K562 (cell line): ENCODE measurements around the gene OOSP1. TPM values are rescaled to one million over a fixed set of nuclear protein-coding genes. Genes with fewer than 3 reads are reported as not detected.
"Not testable (repeated sequence)": the region's sequence is repeated elsewhere in the genome, so short reads cannot be mapped to it uniquely, and the experiment has no call there.

Experiments used
- ATAC-seq: fragments of 200-7000 bp; cut with Tn5 transposase; 3 replicates; pipeline ENCODE4 v1.9.1; 2020; ENCODE audit warnings: moderate library complexity
- BruUV-seq: library from RNA; stranded (reverse); fragments of 400-500 nt; replicated peaks from 2 replicates; lab custom pipeline; 2021; lab: Mats Ljungman, UMichigan
- CTCF ChIA-PET: fragments of 300-600 bp; formaldehyde crosslinking; extraction: SDS; loops from one replicate; lab custom pipeline; 2021; ENCODE audit warnings: low intra/inter-chr PET ratio; lab: Yijun Ruan, JAX
- POLR2A ChIA-PET: fragments of 300-600, 350-650 bp; sonication (Branson Sonifier 250); formaldehyde crosslinking; extraction: SDS; loops from one replicate; lab custom pipeline; 2021; ENCODE audit warnings: antibody characterized with exemption, inconsistent platforms; lab: Yijun Ruan, JAX
- DNase-seq, 4 experiments: peaks; one replicate each; pipeline versions ENCODE4 v3.0.0 to v3.0.0-alpha.2; 2011 to 2018; ENCODE audit warnings: low spot score in 3 of 4, mixed read lengths in 3 of 4; ENCODE audit errors: extremely low read depth in 1 of 4
- FAIRE-seq: peaks from 2 replicates; lab custom pipeline; 2011; peaks lifted over from hg19 to GRCh38; lab: Jason Lieb, UNC
- H2AFZ ChIP-seq: 2 replicates; pipeline ENCODE4 v1.6.0; 2011; ENCODE audit warnings: low read depth, low read length, control low read depth, inconsistent platforms
- H3K27ac ChIP-seq: fragments of 200-600 bp; 3 replicates; pipeline ENCODE4 v1.8.0; 2011; ENCODE audit warnings: low read depth, mild to moderate bottlenecking, control low read depth, inconsistent platforms, low read length, moderate library complexity, mixed read lengths; ENCODE audit errors: extremely low read depth
- H3K27me3 ChIP-seq, 2 experiments: fragments of 300-600 bp in 1 of 2; 2 replicates in 1 of 2; 3 replicates in 1 of 2; pipeline versions ENCODE4 v1.6.0 to v1.8.0; 2011; ENCODE audit warnings: inconsistent platforms in 2 of 2, low read length in 2 of 2, mild to moderate bottlenecking in 1 of 2, mixed read lengths in 1 of 2, moderate library complexity in 1 of 2; ENCODE audit not compliant: control insufficient read depth in 2 of 2, insufficient read depth in 2 of 2
- H3K36me3 ChIP-seq: fragments of 300-600 bp; 3 replicates; pipeline ENCODE4 v1.8.0; 2011; ENCODE audit warnings: mild to moderate bottlenecking, low read length, inconsistent platforms; ENCODE audit not compliant: control insufficient read depth, insufficient read depth
- H3K4me1 ChIP-seq, 2 experiments: fragments of 200-600 bp in 1 of 2; replicated peaks in 1 of 2; 2 replicates in 1 of 2; 3 replicates in 1 of 2; pipeline versions ENCODE4 v1.5.1 to v1.8.0; 2011; ENCODE audit warnings: inconsistent platforms in 2 of 2, low read length in 2 of 2, mild to moderate bottlenecking in 1 of 2, mixed read lengths in 1 of 2, moderate library complexity in 1 of 2; ENCODE audit not compliant: control insufficient read depth in 2 of 2, insufficient read depth in 2 of 2
- H3K4me2 ChIP-seq: 2 replicates; pipeline ENCODE4 v1.6.1; 2011; ENCODE audit warnings: low read length, control low read depth, inconsistent platforms, mixed read lengths; ENCODE audit not compliant: insufficient read depth
- H3K4me3 ChIP-seq: fragments of 200-600 bp; sonication (generic), shearing (Covaris generic); 2 replicates; pipeline ENCODE4 v1.5.1; 2016; ENCODE audit warnings: control low read depth, inconsistent platforms
- H3K79me2 ChIP-seq: fragments of 200-600 bp; 3 replicates; pipeline ENCODE4 v1.8.0; 2011; ENCODE audit warnings: low read length, inconsistent platforms; ENCODE audit not compliant: control insufficient read depth, insufficient read depth
- H3K9ac ChIP-seq, 2 experiments: 2 replicates each; pipeline versions ENCODE4 v1.6.0 to v1.6.1; 2011; ENCODE audit warnings: low read depth in 2 of 2, low read length in 2 of 2, control low read depth in 1 of 2, inconsistent platforms in 1 of 2, mild to moderate bottlenecking in 1 of 2, mixed read lengths in 1 of 2; ENCODE audit not compliant: insufficient read depth in 1 of 2
- H3K9me1 ChIP-seq: one replicate; pipeline ENCODE4 v1.6.0; 2011; ENCODE audit warnings: inconsistent platforms, mild to moderate bottlenecking, low read length, moderate library complexity; ENCODE audit not compliant: control insufficient read depth, insufficient read depth
- H3K9me3 ChIP-seq: replicated peaks from 2 replicates; pipeline ENCODE4 v1.5.1; 2011; ENCODE audit warnings: low read depth, low read length, inconsistent platforms; ENCODE audit not compliant: control insufficient read depth, insufficient read depth
- H4K20me1 ChIP-seq: replicated peaks from 2 replicates; pipeline ENCODE4 v1.6.1; 2011; ENCODE audit warnings: low read length, inconsistent platforms, mixed read lengths; ENCODE audit not compliant: control insufficient read depth, insufficient read depth
- MEIS2 ChIP-seq: fragments of 450-650 bp; IDR thresholded peaks from 2 replicates; pipeline ENCODE4 v1.6.1; 2014; ENCODE audit warnings: mild to moderate bottlenecking; ENCODE audit not compliant: partially characterized antibody
- PBX2 ChIP-seq, 2 experiments: IDR thresholded peaks in 1 of 2; conservative IDR thresholded peaks in 1 of 2; 2 replicates each; pipeline ENCODE4 v1.6.1; 2016; ENCODE audit warnings: low read depth in 2 of 2, mild to moderate bottlenecking in 1 of 2, missing compliant biosample characterization in 1 of 2, missing genetic modification characterization in 1 of 2, moderate library complexity in 1 of 2
- SPI1 ChIP-seq: IDR thresholded peaks from 2 replicates; pipeline ENCODE4 v1.6.1; 2011; ENCODE audit warnings: low read depth, low read length, control low read depth, borderline replicate concordance
- WGBS: fragments of 100-300 bp; shearing (Covaris generic); methylation state at CpG from one replicate; pipeline ENCODE4 v1.1.6; 2016; ENCODE audit warnings: low coverage, mixed read lengths; ENCODE audit not compliant: insufficient coverage; ENCODE audit errors: missing lambda C conversion rate; 5-methylcytosine and 5-hydroxymethylcytosine counted together
- in situ Hi-C: fragments of 300-500 bp; cut with MboI; formaldehyde crosslinking; loops from 4 replicates; pipeline ENCODE4 v1.15.0; 2018; ENCODE audit warnings: inconsistent platforms, mixed read lengths
- intact Hi-C: fragments of 100-400 bp; cut with micrococcal nuclease; formaldehyde crosslinking; loops from 2 replicates; pipeline ENCODE4 v1.14.2; 2022
- polyA plus RNA-seq, 8 experiments: library from polyadenylated mRNA; depleted of rRNA in 4 of 8; stranded (reverse) in 5 of 8; unstranded in 3 of 8; fragments of >200 nt; fragmentation: Nextera tagmentation in 2 of 8; fragmentation: Illumina TruSeq in 1 of 8; extraction: Ambion mirVana in 2 of 8; extraction: Trizol in 1 of 8; gene quantifications; 2 replicates each; pipeline versions ENCODE4 v1.2.1 to v1.2.3, GENCODE V29; 2011 to 2014; ENCODE audit warnings: inconsistent platforms in 1 of 8, missing spikeins in 1 of 8
- total RNA-seq, 7 experiments: library from RNA; depleted of rRNA in 6 of 7; stranded (reverse); fragments of >200 nt in 6 of 7; fragmentation: Illumina TruSeq in 2 of 7; extraction: Trizol in 2 of 7; gene quantifications; 2 replicates each; pipeline versions ENCODE4 v1.2.1 to v1.2.3, GENCODE V29; 2011 to 2021; ENCODE audit warnings: low replicate concordance in 1 of 7

Gene OOSP1
- total and polyA plus RNA-seq, 9 of the 15 experiments (the other 6 are each of a cell fraction or from before 2014, with no cell fraction given): 0.14 to 3.0 (median 0.61) TPM

DNA sequence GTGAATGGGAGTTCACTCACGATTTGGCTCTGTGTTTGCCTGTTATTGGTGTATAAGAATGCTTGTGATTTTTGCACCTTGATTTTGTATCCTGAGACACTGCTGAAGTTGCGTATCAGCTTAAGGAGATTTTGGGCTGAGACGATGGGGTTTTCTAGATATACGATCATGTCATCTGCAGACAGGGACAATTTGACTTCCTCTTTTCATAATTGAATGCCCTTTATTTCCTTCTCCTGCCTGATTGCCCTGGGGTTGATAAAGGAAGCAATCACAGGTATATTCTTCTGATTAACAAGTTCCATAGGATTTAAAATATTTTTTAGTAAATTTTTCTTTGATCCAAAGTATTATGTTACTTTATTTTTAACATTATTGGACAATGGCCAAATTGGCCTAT is 43.8 kb downstream of the OOSP1 start:
- in situ Hi-C loops; H3K4me2 ChIP-seq; H3K79me2 ChIP-seq; H4K20me1 ChIP-seq; H3K9me3 ChIP-seq; FAIRE-seq; ATAC-seq; H3K9ac ChIP-seq; POLR2A ChIA-PET; H2AFZ ChIP-seq; BruUV-seq; CTCF ChIA-PET; DNase-seq; H3K9me1 ChIP-seq; H3K4me3 ChIP-seq; H3K27ac ChIP-seq; intact Hi-C loops; H3K36me3 ChIP-seq; H3K27me3 ChIP-seq; TF ChIP-seq PBX2 (CRISPR knock-in tag; IDR thresholded peaks at IDR 0.05; ENCODE audit: low read depth): not testable (repeated sequence)
- WGBS: 10% methylated on average over 4 of the region's 4 CpGs
- TF ChIP-seq MEIS2: peak; percentile 17
- peak; percentile 85 for TF ChIP-seq SPI1
- peak; percentile 19; the same call in 1 of the 2 replicates for TF ChIP-seq PBX2 (tag; conservative IDR thresholded peaks at IDR 0.05; ENCODE audit: low read depth)
- peaks cover 0 to 16% of the 10 kb centered on the region in 2 experiments; a peak in 2 of 5 replicates for H3K4me1 ChIP-seq
